ENCODE results near the gene FLNC. TPM values are rescaled to one million over a fixed set of nuclear protein-coding genes. Genes with fewer than 3 reads are reported as not detected.

FLNC gene
- total and polyA plus RNA-seq, 2 of the 13 experiments (the other 11 are each of a cell fraction or from before 2014, with no cell fraction given) = 0.02 TPM; not detected in 1

DNA sequence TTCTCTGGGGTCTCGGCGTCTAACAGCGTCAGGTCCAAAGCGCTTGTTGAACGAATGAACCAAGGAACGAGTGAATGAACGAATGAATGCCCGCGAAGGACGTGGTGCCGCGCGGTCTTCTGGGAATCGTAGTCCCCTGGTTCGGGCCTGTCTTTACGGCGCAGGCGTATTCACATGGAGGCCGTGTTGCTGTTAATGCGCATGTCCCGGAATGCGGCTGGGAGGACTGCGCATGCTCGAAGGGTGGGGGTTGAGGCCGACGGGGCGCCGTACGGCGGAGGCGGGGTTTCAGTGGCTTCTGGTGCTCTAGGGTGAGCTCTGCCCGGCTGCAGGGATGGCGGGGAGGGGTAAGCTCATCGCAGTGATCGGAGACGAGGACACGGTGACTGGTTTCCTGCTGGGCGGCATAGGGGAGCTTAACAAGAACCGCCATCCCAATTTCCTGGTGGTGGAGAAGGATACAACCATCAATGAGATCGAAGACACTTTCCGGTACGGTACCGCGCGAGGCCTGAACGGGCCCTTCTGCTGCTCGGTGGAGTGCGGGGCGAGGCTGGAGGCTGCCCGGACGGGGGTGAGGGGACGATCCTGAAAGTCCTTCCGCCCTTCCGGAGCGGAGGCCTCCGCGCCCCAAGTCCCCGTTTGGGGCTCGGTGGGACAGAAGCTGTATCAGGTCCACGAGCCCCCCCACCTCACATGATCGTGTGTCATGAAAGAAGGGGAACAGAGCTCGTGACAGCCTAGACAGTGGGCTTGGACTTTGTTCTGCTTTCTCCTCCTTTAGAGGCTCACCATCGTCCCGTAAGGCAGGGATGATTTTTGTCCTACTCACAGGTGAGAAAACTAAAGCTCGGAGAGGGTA, 32.6 kb downstream of the FLNC start, which contains the start of gene ATP6V1F (continued):
- TF ChIP-seq ATF3 (CRISPR knock-in tag; IDR thresholded peaks at IDR 0.05) (peak; percentile 40; the same call in 1 of the 2 replicates), ZBTB2 (CRISPR knock-in tag; IDR thresholded peaks at IDR 0.05; ENCODE audit: low read depth) (no peak), ZNF232 (CRISPR knock-in tag; IDR thresholded peaks at IDR 0.05; ENCODE audit: borderline replicate concordance) (no peak), ZNF605 (CRISPR knock-in tag; IDR thresholded peaks at IDR 0.05) (no peak; the same call in 1 of the 2 replicates), RXRB (CRISPR knock-in tag; IDR thresholded peaks at IDR 0.05; ENCODE audit: borderline replicate concordance) (no peak), ZNF362 (CRISPR knock-in tag; IDR thresholded peaks at IDR 0.05; ENCODE audit: borderline replicate concordance) (no peak), ZNF431 (CRISPR knock-in tag; IDR thresholded peaks at IDR 0.05; ENCODE audit: borderline replicate concordance, low read depth) (no peak), DDIT3 (CRISPR knock-in tag; IDR thresholded peaks at IDR 0.05) (no peak), FOXK2 (IDR thresholded peaks at IDR 0.05) (no peak), ZNF510 (CRISPR knock-in tag; IDR thresholded peaks at IDR 0.05; ENCODE audit: low read depth) (0 out of 2 replicates have a peak, but pooled peaks have one; percentile 33), HOXA5 (CRISPR knock-in tag; IDR thresholded peaks at IDR 0.05) (no peak), NR2C2 (CRISPR knock-in tag; IDR thresholded peaks at IDR 0.05; ENCODE audit: borderline replicate concordance) (peak; percentile 65)
- TF ChIP-seq, protein P1, sequence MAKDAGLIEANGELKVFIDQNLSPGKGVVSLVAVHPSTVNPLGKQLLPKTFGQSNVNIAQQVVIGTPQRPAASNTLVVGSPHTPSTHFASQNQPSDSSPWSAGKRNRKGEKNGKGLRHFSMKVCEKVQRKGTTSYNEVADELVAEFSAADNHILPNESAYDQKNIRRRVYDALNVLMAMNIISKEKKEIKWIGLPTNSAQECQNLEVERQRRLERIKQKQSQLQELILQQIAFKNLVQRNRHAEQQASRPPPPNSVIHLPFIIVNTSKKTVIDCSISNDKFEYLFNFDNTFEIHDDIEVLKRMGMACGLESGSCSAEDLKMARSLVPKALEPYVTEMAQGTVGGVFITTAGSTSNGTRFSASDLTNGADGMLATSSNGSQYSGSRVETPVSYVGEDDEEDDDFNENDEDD (CRISPR knock-in tag; IDR thresholded peaks at IDR 0.05; ENCODE audit: borderline replicate concordance) = peak; percentile 76
- TF ChIP-seq, protein P2, sequence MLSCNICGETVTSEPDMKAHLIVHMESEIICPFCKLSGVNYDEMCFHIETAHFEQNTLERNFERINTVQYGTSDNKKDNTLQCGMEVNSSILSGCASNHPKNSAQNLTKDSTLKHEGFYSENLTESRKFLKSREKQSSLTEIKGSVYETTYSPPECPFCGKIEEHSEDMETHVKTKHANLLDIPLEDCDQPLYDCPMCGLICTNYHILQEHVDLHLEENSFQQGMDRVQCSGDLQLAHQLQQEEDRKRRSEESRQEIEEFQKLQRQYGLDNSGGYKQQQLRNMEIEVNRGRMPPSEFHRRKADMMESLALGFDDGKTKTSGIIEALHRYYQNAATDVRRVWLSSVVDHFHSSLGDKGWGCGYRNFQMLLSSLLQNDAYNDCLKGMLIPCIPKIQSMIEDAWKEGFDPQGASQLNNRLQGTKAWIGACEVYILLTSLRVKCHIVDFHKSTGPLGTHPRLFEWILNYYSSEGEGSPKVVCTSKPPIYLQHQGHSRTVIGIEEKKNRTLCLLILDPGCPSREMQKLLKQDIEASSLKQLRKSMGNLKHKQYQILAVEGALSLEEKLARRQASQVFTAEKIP (CRISPR knock-in tag; IDR thresholded peaks at IDR 0.05; ENCODE audit: borderline replicate concordance) = no peak
- TF ChIP-seq, protein P3, sequence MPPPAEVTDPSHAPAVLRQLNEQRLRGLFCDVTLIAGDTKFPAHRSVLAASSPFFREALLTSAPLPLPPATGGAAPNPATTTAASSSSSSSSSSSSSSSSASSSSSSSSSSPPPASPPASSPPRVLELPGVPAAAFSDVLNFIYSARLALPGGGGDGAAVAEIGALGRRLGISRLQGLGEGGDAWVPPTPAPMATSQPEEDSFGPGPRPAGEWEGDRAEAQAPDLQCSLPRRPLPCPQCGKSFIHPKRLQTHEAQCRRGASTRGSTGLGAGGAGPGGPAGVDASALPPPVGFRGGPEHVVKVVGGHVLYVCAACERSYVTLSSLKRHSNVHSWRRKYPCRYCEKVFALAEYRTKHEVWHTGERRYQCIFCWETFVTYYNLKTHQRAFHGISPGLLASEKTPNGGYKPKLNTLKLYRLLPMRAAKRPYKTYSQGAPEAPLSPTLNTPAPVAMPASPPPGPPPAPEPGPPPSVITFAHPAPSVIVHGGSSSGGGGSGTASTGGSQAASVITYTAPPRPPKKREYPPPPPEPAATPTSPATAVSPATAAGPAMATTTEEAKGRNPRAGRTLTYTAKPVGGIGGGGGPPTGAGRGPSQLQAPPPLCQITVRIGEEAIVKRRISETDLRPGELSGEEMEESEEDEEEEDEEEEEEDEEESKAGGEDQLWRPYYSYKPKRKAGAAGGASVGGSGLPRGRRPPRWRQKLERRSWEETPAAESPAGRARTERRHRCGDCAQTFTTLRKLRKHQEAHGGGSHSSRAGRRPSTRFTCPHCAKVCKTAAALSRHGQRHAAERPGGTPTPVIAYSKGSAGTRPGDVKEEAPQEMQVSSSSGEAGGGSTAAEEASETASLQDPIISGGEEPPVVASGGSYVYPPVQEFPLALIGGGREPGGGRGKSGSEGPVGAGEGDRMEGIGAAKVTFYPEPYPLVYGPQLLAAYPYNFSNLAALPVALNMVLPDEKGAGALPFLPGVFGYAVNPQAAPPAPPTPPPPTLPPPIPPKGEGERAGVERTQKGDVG (CRISPR knock-in tag; IDR thresholded peaks at IDR 0.05; ENCODE audit: borderline replicate concordance) = no peak
